DMS153 treated with DMSO at 0.1 percent for 48 hours (cell line): Measurements from ENCODE around the gene ADGB.
"Not testable (repeated sequence)": the region's sequence is repeated elsewhere in the genome, so short reads cannot be mapped to it uniquely, and the experiment has no call there.

Experiments used
- DNase-seq: peaks from one replicate; lab custom pipeline; 2025; ENCODE audit not compliant: unreplicated experiment; lab: John Stamatoyannopoulos, UW

The ADGB gene

DNA sequence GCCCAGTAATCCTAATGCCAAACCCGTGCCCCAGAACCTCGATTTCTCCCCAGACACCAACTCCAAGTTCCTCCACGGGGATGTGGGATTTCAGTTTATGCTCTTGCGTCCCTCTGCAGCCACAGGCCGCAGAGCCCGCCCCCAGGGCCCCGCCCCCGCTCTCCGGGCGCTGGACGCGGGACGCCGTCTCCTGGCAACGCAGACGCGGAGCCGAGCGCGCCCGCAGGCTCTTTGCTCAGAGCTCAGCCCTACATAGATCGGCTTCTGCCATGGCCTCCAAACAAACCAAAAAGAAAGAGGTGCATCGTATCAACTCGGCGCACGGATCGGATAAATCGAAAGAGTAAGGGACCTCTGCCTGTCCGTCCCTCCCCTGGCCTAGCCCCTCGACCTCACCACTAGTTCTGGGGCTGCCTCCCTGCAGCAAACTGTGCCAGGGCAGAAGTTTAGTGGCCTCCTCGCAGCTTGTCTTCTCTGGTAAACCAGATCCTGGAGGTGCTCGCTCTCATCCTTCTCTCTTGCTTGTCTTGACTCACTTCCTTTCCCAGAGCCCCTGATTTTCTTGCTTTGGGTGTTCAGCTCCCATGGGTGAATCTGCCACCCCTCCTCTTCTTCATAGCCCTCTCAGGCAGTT lies at the start of gene ADGB:
TSS of gene ADGB (plus strand) at position 201 of the 634 bp plus-strand sequence. CDS start at position 270, 69 bp downstream.
- DNase-seq, result no peak

DNA sequence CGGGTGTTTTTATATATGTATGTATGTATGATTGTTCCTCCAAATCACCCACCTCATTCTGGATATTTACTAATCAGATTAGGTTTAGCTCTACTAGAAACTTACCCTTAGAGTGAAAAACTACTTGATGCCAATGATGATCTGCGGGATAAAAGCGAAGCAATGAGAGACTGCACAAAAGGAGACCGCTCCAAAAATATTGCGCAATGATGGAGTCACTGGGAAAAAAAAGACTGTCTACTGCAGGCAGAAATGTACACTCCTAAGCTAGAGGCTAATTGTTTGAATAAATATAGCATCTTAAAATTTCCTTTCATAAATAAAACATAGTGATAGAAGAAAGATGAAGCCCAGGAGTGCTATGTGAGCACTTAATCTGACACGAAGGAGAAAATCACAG lies 47.9 kb upstream of the ADGB start:
- no peak for DNase-seq

DNA sequence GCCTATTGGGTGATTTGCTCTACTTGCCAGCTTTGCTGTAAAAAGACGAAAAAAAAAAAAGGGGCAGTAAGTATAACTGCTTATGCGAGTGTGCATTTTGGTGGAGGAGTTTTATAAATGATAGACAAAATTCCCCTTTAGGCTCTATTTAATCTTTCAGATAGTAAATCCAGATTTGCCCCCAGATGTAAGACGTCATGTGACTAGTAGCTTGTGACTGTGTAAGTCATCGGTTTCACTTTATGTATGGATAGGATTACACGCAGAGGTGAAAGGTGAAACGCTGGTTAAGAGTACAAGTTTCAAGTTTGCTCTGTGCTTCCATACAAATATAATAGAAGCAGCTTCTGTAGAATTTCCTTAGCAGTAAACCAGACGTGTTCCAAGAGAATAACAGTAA lies 47.2 kb upstream of the ADGB start:
- DNase-seq, result no peak

DNA sequence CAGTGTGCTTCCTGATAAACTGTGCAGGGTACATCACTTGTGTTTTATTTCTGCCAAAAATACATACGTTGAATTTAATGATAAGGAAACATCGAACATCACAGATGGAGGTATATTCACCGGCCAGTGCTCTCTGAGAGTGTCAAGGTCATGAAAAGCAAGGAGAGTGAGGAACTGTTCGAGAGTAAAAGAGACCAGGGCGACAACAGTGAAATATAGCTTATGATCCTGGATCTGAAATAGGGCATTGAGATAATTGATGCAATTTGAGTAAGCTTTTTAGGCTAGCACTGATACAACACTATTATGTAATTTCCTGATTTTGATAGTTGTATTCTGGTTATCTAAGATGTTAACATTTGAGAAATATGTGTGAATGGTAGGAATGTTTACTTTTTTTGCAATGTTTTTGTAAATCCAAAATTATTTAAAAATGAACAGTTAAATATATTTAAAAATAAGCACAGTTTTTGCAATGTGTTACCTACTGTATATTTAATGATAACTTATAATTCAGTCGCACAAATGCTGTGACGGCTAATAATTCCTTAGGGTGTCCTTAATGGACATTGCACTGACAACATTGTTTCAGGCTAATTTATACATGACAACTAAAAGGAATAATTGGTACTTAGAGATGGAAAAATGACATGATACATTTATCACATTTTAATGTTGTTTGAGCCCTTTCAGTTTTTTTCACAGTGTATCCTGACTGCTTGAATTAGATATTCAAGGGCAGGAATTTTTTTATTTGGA lies 45.2 kb upstream of the ADGB start:
- DNase-seq, result no peak

DNA sequence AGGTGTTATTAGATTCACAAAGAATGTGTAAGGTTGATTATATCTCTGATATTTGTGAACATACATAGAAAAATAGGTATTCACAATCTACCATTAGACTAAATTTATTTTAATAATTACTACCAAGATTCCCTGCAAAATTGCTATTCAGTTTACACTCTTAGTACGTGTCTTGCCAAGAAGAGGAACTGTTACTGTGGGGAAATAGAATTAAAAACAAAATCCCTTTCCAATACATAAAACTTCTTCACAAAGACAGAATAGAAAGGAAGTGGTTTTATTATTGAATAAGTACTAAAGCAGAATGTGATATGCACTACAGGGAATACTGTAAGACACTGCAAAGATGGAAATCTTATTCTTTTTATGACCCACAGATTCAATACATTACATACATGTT lies 38.2 kb upstream of the ADGB start:
- no peak for DNase-seq

DNA sequence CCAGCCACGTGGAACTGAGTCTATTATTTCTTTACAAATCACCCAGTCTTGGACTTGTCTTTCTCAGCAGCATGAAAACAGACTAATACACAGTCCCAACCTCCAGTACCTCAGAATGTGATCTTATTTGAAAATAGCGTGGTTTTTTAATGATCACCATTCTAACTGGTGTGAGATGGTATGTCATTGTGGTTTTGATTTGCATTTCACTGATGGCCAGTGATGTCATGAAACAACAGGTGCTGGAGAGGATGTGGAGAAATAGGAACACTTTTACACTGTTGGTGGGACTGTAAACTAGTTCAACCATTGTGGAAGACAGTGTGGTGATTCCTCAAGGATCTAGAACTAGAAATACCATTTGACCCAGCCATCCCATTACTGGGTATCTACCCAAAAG lies 32.1 kb upstream of the ADGB start:
- DNase-seq, result not testable (repeated sequence)

DNA sequence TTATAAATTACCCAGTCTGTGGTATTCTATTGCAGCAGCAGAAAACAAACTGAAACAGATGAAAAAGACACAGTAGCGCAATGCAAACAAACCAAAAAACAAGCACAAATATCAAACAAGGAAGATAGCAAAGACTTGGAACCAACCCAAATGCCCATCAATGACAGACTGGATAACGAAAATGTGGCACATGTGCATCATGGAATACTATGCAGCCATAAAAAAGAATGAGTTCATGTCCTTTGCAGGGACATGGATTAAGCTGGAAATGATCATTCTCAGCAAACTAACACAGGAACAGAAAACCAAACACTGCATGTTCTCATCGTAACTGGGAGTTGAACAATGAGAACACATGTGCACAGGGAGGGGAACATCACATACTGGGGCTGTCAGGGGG lies 30.2 kb upstream of the ADGB start:
- not testable (repeated sequence) for DNase-seq

DNA sequence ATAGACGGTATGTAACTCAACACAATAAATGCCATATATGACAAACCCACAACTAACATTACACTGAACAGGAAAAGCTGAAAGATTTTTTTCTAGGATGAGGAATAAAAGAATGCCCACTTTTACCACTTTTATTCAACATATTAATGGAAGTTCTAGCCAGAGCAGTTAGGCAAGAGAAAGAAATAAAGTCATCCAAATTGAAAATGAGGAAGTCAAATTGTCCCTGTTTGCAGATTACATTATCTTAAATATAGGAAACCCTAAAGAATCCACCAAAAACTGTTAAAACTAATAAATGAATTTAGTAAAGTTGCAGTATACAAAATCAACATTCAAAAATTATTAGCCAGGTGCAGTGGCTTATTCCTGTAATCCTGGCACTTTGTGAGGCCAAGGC lies 24.6 kb upstream of the ADGB start:
- DNase-seq, result no peak

DNA sequence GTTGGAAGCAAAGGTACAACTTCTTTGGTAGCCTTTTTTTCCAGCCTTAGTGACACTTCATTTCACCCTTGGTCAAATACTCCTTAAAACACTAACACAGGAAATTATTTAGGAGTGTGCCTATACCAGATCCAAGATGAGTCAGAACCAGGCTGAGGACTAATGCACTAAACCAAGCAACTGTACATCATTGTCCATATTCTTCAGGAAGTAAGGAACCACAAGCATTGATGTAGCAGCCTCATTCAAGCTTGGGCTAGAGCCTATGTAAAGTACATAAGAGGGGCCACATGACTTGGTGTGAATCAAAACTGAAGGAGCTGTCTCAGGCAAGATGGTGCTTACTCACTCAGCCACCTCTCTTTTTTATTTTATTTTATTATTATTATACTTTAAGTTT lies 20.7 kb upstream of the ADGB start:
- DNase-seq, result no peak

DNA sequence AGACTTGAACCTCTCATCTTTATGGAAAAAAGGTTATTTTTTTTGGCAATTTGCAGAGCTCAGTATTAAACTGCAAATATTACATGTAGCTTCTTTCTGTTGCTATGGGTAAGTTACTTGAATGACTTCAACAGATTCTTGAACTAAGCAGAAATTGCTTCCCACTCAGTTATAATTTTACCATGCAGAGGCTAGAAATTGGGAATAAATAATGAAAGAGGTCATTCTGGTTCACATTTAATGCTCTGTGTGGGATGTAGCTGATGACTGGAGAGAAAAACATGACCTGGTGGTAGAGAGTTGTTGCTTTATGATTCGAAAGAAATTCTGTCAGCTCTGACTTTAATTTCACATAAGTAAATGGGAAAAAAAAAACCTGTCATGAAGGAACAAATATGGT lies 16.8 kb upstream of the ADGB start:
- no peak for DNase-seq

DNA sequence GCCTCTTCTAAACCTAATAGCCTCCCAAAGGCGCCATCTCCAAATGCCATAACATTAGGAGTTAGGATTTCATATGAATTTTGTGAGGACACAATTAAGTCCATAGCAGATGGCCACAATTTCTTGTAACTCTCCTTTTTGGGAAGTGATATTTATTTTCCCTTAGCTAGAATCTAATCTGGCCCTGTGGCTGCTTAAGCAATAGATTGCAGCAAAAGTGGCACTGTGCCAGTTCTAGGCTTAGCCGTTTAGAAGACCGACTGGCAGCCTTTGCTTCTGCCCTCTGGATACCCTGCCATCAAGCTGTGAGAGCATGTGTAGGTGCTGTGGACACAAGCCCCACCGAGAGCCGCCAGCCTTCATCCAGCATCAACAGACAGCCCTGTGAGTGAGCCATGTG lies 15.9 kb upstream of the ADGB start:
- no peak for DNase-seq

DNA sequence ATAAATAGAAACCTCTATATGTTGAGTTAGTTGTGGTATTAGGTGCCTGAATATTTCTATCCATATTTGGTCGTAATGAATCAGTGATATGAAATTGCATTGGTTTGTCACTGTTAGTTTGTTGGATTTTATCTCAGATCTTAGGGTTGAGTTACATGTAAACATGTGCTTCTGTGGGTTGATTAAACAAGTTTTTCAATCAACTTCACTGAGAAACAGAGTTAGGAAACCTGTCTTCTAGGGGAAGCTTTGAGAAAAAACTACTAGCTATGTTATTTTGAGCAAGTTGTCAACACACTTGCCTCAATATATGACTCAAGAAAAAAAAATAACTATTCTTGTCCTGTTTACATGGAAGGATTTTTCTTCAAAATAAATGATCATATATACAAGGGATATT lies 14.8 kb upstream of the ADGB start:
- DNase-seq, result no peak

DNA sequence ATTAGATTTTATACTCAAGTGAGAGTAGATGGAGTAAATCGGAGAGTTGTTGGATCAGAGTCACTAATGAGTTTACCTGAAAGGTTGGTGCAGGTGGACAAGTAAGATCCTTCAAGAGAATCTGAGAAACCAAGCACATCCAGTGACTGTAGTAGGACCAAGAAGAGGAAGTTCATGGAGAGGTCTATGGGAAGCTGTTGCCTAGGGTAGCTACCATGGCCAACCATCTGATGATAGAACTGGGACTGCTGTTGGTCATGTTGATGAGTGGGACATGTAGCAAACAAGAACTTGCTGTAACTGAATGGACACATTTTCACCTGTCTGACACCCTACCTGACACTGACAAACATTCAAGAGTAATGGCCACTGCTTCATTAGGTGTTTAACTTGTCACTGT lies 11.3 kb upstream of the ADGB start:
- DNase-seq, result no peak

DNA sequence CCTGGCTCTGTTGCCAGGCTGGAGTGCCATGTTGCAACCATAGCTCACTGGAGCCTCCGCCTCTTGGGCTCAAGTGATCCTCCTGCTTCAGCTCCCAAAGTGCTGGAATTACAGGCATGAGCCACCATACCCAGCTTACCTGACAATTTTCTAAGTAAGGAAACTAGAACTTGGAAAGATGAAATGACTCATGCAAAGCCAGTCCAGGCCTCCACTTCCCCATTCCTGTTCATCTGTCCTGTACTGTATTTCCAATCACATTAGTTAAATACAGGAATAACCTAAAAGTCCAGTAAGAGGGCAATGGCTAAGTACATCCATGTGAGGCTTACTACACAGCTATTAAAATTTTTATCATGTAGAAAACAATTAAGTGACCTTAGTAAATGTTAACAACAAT lies 8.3 kb upstream of the ADGB start:
- no peak for DNase-seq

DNA sequence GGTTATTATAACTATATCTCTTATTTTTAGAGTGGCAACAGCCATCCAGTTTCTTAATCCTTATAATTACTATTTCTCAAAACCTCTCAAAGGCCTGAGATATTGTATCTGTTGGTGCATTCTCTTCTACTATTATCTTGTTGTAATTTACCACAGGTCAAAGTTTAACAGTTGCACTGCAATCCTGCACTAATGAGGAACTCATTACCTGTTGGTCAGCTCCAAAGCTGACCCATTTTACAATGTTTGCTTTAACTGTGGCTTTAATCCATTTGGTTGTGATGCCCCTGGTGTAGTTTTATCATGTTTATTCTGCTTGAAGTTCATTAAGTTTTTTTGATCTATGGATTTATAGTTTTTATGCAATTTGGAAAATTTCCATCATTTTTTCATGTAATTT lies 6.3 kb upstream of the ADGB start:
- DNase-seq, result no peak

DNA sequence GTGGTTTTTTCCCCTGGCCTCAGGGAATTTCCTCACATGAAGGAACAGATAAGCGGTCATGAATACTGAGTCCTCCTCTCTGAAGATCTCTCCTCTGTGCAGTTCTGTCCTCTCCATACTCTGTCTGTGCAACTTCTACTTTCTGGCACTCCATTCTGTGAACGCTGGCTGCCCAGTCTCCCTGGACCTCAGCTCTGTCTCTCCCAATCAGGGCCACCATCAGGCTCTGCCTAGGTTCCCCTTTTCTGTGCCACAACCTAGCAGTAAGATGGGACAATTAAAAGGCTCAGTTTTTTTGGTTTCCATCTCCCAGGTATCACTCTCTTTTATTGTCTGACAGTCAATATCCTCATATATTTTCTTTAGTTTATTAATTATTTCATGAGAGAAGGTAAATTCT lies 4.8 kb upstream of the ADGB start:
- DNase-seq, result no peak

DNA sequence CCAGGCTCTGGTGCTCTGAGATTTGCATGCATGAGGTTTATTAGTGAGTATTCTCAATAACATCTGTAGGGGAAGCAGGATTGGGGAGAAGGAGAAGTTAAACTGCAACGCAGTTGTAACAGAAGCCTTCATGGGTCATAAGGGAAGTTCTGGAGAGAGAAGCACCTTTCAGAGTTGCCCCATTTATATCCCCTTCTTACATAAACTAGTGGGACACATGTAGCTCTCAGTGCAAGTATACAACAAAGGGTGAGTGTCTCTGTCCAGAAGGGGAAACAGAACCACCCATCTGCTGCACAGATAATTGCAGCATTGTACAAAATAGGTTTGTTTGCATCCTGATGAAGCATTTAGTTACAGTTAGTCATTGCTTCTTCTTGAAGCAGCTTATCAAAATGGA lies 4.3 kb upstream of the ADGB start:
- DNase-seq, result no peak

DNA sequence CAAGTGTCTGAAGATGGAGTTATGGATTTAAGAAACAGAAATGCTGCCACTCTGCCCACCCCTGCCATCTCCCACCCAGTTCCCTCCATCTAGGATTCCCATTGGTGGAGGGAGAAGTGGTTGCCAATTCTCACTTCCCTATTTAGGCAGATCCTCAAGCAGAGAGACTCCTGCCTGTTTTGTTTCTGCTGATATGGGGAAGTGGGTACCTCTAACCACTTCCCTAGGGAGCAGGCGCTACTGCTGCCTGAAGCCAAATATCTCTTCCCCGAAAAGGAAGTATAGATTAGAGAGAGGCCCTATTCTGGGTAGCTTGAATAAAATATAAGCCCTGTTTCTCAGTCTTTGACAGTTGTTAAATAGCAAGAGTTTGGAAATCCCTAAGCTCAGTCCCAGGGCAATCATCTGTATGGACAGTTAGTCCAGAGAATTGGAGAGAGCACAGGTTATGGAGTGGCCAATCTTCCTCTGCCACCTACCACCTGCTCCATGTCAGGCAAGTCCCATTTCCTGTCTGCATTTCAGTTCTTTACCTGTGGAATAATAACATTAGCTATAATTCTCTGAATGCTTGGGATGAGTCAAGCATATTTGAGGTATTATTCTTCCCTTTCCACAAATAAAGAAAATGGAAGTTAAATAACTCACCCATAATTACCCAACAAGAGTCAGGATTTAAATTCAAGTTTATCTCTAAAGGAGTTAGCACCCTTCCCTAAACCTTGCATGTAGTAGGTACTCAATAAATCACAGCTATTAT lies 2.6 kb upstream of the ADGB start:
- DNase-seq, result no peak

DNA sequence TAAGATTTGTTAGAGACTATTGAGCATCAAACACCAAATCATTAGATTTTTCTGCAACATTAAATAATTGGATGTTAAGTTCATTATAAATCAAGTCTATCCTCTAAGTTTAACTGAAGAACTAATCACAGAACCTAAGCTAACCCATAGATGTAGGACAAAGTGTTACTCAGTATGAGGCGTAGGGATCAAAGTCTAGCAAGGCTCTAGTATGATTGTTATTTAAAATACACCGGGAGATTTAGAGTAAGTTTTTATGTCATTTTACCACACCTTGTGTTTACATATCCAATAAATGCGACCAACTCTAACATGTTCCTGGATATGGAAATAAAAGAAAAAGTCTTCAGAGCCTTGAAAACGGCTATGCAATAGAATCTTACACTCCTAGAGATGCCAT lies 2.6 kb downstream of the ADGB start:
- DNase-seq, result no peak

DNA sequence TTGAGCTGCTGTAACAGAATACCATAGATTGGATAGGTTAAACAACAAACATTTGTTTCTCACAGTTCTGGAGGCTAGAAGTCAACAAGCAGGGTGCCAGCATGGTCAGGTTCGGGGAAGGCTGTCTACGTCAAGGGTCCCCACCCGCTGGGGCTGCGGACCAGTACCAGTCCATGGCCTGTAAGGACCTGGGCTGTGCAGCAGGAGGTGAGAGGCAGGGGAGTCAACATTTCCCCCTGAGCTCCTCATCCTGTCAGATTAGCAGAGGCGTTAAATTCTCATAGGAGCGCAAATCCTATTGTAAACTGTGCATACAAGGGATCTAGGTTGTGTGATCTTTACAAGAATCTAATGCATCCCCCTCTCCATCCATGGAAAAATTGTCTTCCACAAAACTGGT lies 3.8 kb downstream of the ADGB start:
- DNase-seq, result no peak

DNA sequence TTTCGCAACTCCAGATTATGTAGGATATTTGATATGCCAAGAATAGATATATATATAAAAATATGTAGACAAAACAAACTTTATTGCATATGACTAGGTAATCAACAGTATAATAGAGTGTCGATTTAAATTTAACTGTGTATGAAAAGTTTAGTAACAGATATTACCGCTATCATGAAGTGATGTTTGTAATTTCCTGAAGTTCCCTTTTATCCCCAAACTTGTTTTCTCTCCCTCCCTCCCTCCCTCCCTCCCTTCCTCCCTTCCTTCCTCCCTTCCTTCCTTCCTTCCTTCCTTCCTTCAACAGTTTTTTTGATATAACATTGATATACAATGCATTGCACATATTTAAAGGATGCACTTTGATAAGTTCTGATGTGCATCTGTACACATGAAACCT lies 15.2 kb downstream of the ADGB start:
- no peak for DNase-seq

DNA sequence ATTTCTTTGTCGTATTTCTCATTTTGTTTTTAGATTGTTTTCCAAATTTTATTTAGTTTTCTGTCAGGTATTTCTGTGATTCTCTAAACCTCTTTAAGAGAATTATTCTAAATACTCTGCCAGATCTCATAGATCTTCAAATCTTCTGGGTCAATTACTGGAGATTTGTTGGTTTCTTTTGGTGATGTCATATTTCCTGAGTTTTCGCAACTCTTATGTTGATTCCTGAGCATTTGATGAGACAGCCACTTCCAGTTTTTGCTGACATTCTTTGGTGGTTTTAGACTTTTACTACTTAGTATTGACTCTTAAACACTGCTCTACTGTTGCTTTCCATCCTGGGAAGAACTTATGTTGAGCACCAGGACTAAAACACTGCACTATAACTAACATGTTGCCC lies 21.9 kb downstream of the ADGB start:
- no peak for DNase-seq
